ENCODE results near the gene PDZD11. TPM values are rescaled to one million over a fixed set of nuclear protein-coding genes. Genes with fewer than 3 reads are reported as not detected.

PDZD11 gene
- 24.9 and 31.3 TPM in 2 replicates for total RNA-seq

GRCh38 chrX:70289793-70290770 is at the start of gene PDZD11, which contains the start of gene KIF4A:
Gene PDZD11 (minus strand): TSS chrX:70289927. CDS start chrX:70289341, 586 bp downstream.
Gene KIF4A (plus strand): TSS chrX:70290104. CDS start chrX:70290459, 355 bp downstream.

GRCh38 chrX:70281951-70282350 is 7.8 kb downstream of the PDZD11 start, which contains the start of gene RAB41:
Gene RAB41 (plus strand): TSS chrX:70282172. CDS start chrX:70282218, 46 bp downstream.

GRCh38 chrX:70268034-70268433 is 21.7 kb downstream of the PDZD11 start, which contains the start of gene ARR3:
Gene ARR3 (plus strand): TSS chrX:70268334. CDS start chrX:70269386, 1,052 bp downstream.

GRCh38 chrX:70260104-70260503 is 29.6 kb downstream of the PDZD11 start, which contains the start of gene P2RY4:
Gene P2RY4 (minus strand): TSS chrX:70260204. CDS start chrX:70259624, 580 bp downstream.

Other genes starting within 250 kb of the PDZD11 start
- gene AWAT2, start 240.0 kb downstream of the PDZD11 start, total RNA-seq, result not detected in 2 replicates
- not detected in 2 replicates for gene OTUD6A, start 227.5 kb downstream of the PDZD11 start, total RNA-seq
- gene IGBP1, start 156.5 kb downstream of the PDZD11 start, total RNA-seq, result 66.6 and 92.5 TPM in 2 replicates
- not detected in 2 replicates for gene DGAT2L6, start 112.4 kb downstream of the PDZD11 start, total RNA-seq
- gene AWAT1, start 55.3 kb downstream of the PDZD11 start, total RNA-seq, result not detected in 2 replicates
- gene P2RY4, start 29.7 kb downstream of the PDZD11 start, total RNA-seq, result 0.07 TPM in 1 of 2 replicates, not detected in the other
- gene ARR3, start 21.6 kb downstream of the PDZD11 start, total RNA-seq, result not detected in 2 replicates
- not detected in 2 replicates for gene RAB41, start 7.8 kb downstream of the PDZD11 start, total RNA-seq
- 0.14 and 0.34 TPM in 2 replicates for gene KIF4A, start 177 bp upstream of the PDZD11 start, total RNA-seq
- 0.14 and 1.0 TPM in 2 replicates for gene GDPD2, start 133.4 kb upstream of the PDZD11 start, total RNA-seq
- 16.7 and 23.5 TPM in 2 replicates for gene DLG3, start 154.9 kb upstream of the PDZD11 start, total RNA-seq

Data from nasal cavity respiratory epithelium epithelial cell of viscerocranial mucosa (primary cell).